NOMO-1 (cell line): ENCODE data around the gene CD86.
"Not testable (repeated sequence)": the region's sequence is repeated elsewhere in the genome, so short reads cannot be mapped to it uniquely, and the experiment has no call there.

Experiments
- DNase-seq, 2 experiments: peaks; one replicate each; lab custom pipeline; 2025; ENCODE audit not compliant: unreplicated experiment in 2 of 2; lab: John Stamatoyannopoulos, UW

CD86 gene

GRCh38 chr3:122132949-122133540, 77.9 kb downstream of the CD86 start:
- DNase-seq = no peak

DNA sequence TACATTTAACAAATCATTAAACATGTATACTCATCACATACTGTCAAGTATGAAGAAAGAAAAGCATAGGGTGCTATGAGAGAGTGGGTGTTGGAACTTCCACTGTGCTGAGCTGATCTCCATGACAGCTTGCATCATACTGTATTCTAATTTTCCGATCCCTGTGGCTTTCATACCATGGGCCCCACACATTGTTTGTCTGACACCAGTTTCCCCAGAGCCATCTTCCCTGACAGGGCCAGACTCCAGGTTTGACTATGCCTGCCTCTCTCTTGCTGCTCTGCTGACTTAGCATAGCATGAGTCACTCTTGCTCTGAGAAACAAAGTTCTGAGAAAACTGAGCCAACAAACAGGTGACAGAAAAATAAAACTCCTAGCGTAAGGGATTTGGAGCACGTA, 91.3 kb downstream of the CD86 start:
- DNase-seq = no peak

DNA sequence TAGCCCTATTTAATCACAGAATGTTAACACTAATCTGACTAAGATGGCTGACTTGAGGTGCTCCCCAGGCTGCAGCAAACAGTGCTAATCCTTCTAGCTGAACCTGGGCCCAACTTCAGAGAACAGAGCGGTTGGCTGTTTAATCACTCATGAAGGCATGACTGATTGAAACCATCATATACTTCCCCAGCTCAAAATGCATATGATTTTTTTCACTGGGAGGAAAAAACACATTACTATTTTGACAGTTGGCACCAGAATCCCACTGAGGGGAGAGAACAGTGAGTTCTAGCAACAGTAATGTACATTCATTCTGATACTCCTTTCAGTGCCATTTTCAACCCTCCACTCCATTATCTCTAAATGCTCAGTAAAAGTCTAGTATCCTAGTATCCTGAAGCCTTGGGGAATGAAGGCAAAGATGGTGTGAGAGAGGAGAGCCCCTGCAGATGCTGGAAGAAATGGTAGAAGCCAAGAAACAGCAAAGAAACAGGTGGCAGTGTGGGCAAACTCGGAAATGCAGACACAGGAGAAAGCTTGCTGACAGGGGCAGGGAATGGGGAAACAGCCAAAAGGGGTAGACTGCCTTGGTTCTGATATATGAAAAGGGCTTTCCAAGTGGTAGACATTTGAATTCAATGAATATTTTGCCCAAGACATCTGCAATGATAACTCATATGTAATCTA, 93.9 kb downstream of the CD86 start:
- no peak for DNase-seq

DNA sequence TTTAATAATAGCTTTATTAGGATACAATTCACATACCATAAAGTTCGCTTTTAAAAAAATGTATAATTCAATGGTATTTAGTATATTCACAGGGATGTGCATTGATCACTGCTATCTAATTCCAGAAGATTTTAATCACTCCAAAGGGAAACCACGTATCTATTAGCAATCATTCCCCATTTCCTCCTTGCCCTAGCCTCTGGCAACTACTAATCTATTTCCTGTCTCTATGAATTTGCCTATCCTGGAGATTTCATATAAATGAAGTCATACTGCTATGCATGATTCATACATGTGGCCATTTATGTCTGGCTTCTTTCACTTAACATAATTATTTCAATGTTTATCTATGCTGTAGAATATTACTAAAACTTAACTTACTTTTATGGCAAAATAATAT, 96.3 kb downstream of the CD86 start:
- no peak for DNase-seq

DNA sequence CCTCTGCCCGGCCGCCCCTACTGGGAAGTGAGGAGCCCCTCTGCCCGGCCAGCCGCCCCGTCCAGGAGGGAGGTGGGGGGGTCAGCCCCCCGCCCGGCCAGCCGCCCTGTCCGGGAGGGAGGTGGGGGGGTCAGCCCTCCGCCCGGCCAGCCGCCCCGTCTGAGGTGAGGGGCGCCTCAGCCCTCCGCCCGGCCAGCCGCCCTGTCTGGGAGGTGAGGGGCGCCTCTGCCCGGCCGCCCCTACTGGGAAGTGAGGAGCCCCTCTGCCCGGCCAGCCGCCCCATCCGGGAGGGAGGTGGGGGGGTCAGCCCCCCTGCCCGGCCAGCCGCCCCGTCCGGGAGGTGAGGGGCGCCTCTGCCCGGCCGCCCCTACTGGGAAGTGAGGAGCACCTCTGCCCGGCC, 109.8 kb downstream of the CD86 start:
- not testable (repeated sequence) for DNase-seq

DNA sequence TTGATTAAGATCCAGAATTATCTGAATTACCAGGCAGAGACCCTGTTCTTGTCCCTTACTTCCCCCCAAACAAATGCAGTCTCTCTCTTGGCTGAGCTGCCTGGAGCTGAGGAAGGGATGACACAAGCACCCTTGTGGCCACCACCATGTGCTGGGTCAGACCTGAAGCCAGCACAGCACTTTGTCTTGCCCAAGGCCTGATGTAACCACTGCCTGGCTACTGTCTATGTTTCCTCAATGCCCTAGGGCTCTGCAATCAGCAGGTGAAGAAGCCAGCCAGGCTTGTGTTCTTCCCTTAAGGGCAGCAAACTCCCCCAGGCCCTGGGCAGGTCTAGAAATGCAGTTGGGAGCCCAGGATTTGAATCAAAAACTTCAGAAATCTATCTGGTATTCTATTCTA, 112.5 kb downstream of the CD86 start:
- no peak for DNase-seq

DNA sequence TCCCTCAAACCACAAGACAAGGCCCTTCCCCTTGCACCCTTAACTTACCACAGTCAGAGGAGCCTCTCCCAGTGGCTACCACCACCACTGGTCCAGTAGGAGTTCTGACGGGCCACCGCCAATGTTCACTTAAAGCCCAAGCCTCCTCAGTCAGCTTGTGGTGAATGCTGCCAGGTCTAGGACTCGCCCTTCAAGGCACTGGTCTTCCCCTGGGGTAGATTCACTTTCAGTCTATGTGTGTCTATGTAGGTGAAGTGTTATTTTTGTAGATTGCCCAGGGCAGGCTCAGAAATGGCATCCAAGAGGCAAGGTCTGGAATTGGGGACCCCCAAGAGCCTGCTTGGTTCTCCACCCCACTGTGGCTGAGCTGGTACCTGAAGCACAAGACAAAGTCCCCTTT, 112.9 kb downstream of the CD86 start:
- DNase-seq = no peak

- no peak for DNase-seq
These were observed 114.7 kb downstream of the CD86 start for GRCh38 chr3:122169911-122170310.
